Endothelial cell of umbilical vein (primary cell): ENCODE data around the gene PERM1.

ENCODE experiments used
- POLR2A ChIP-seq: IDR thresholded peaks from 2 replicates; pipeline ENCODE4 v1.6.1; 2012; ENCODE audit warnings: low read depth, mild to moderate bottlenecking, control low read depth, low read length
- POLR2AphosphoS5 ChIP-seq: IDR thresholded peaks from 2 replicates; pipeline ENCODE4 v1.6.1; 2012; ENCODE audit warnings: low read depth, mild to moderate bottlenecking, control low read depth, low read length, moderate library complexity; ENCODE audit not compliant: insufficient read depth
- TF ChIP-seq, protein P1 (sequence below), 2 donors: IDR thresholded peaks; 1 replicate in 1 of 2; 2 replicates in 1 of 2; pipeline ENCODE4 v1.5.1; 2011; ENCODE audit warnings: low read length in 2 of 2, mild to moderate bottlenecking in 2 of 2, moderate library complexity in 2 of 2, control low read depth in 1 of 2, inconsistent platforms in 1 of 2, low read depth in 1 of 2; ENCODE audit not compliant: insufficient read depth in 1 of 2; ENCODE audit errors: extremely low read depth in 1 of 2

- TF ChIP-seq, protein P1, sequence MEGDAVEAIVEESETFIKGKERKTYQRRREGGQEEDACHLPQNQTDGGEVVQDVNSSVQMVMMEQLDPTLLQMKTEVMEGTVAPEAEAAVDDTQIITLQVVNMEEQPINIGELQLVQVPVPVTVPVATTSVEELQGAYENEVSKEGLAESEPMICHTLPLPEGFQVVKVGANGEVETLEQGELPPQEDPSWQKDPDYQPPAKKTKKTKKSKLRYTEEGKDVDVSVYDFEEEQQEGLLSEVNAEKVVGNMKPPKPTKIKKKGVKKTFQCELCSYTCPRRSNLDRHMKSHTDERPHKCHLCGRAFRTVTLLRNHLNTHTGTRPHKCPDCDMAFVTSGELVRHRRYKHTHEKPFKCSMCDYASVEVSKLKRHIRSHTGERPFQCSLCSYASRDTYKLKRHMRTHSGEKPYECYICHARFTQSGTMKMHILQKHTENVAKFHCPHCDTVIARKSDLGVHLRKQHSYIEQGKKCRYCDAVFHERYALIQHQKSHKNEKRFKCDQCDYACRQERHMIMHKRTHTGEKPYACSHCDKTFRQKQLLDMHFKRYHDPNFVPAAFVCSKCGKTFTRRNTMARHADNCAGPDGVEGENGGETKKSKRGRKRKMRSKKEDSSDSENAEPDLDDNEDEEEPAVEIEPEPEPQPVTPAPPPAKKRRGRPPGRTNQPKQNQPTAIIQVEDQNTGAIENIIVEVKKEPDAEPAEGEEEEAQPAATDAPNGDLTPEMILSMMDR (IDR thresholded peaks at IDR 0.05; ENCODE audit: extremely low read depth in 1 of 2, insufficient read depth in 1 of 2, low read depth in 1 of 2, low read length in 2 of 2): no peak
- no peak for TF ChIP-seq POLR2AphosphoS5
- TF ChIP-seq POLR2A: no peak
Measured at GRCh38 chr1:931380-932172, 50.3 kb downstream of the PERM1 start.
